ENCODE measurements around the gene ASF1B.
A peak's percentile ranks its signal among the peaks of the same experiment; 100 is the strongest.

ASF1B gene

DNA sequence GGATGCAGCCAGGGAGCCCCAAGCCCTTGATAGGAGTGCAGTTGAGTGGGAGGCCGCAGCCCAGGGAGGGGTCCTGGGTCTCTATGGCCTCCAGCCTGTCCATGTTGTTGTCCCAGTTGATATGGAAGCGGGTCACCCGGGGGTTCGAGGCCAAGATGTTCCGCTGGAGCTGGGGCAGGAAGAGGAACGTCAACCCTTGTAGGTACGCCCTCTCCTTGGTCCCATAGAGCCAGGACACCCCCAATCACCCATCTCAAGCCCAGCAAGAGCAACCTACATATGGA lies 15.9 kb downstream of the ASF1B start:
- TF ChIP-seq CTCF (IDR thresholded peaks at IDR 0.05; ENCODE audit: control insufficient read depth, insufficient read depth, low read depth, low read length, missing control alignments) = no peak
- no peak overlapping the region for H3K4me3 ChIP-seq (ENCODE audit: control insufficient read depth, low read depth, low read length)
- DNase-seq (ENCODE audit: low read depth) = no peak

- DNase-seq (ENCODE audit: low read depth) = no peak
- no peak for TF ChIP-seq CTCF (IDR thresholded peaks at IDR 0.05; ENCODE audit: control insufficient read depth, insufficient read depth, low read depth, low read length, missing control alignments)
- H3K4me3 ChIP-seq (ENCODE audit: control insufficient read depth, low read depth, low read length) = no peak overlapping the region
Observed at GRCh38 chr19:14119644-14120496, 16.5 kb downstream of the ASF1B start.

- DNase-seq (ENCODE audit: low read depth) = no peak
- peak overlapping the region; percentile 46; the same call in 1 of the 2 replicates for H3K4me3 ChIP-seq (ENCODE audit: control insufficient read depth, low read depth, low read length)
- no peak for TF ChIP-seq CTCF (IDR thresholded peaks at IDR 0.05; ENCODE audit: control insufficient read depth, insufficient read depth, low read depth, low read length, missing control alignments)
Observed at GRCh38 chr19:14119146-14119545, 17.2 kb downstream of the ASF1B start.

DNA sequence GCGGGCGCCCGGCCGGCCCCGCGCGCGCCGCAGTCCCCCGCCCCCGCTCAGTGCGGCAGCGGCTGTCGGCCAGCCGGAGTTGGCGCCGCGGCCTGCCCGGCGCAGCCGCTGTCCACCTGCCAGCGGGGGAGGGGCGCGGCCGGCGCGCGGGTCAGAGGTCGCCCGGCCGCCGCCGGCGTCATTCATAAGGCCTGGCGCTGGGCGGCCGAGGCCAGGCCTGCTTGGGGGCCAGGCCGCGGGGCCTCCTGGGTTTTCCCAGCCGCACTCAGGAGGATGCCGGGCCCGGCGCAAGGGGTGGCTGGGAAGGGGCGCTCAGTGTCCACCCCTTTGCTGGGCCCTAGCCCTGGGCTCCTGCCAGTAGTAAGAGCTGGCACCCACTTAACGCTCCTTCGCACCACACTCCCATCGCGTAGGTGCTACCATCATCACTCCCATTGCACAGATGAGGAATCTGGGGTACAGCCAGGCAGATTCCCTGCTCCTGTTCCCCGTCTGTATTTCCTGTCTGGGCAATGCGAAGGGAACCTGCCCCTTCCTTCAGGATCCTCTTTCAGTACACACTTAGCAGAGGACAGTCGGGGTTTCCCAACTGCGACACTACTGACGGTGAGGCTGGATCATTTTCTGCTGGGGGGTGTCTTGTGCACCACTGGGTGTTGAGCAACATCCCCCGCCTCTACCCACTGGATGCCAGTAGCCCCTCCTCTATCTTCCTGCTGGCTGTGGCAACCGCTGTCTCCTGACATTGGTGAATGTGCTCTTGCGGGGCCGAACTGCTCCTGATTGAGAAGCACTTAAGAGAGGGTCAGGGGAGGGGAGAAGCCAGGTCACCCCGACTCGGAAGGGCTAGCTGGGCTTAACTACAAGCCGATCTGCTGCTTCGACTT lies 18.0 kb downstream of the ASF1B start:
- peak; percentile 70 for DNase-seq (ENCODE audit: low read depth)
- TF ChIP-seq CTCF (IDR thresholded peaks at IDR 0.05; ENCODE audit: control insufficient read depth, insufficient read depth, low read depth, low read length, missing control alignments) = no peak
- peak overlapping the region; percentile 46 for H3K4me3 ChIP-seq (ENCODE audit: control insufficient read depth, low read depth, low read length)

- peak within 1 kb of the TSS; percentile 85 for H3K4me3 ChIP-seq (ENCODE audit: control insufficient read depth, low read depth, low read length)
- no peak for TF ChIP-seq CTCF (IDR thresholded peaks at IDR 0.05; ENCODE audit: control insufficient read depth, insufficient read depth, low read depth, low read length, missing control alignments)
- peak; percentile 94 for DNase-seq (ENCODE audit: low read depth)
Observed at GRCh38 chr19:14117668-14118164, 18.7 kb downstream of the ASF1B start, which contains the start of gene PRKACA. PRKACA (minus strand) TSS chr19:14117762; CDS start chr19:14117547, 215 bp downstream.

DNA sequence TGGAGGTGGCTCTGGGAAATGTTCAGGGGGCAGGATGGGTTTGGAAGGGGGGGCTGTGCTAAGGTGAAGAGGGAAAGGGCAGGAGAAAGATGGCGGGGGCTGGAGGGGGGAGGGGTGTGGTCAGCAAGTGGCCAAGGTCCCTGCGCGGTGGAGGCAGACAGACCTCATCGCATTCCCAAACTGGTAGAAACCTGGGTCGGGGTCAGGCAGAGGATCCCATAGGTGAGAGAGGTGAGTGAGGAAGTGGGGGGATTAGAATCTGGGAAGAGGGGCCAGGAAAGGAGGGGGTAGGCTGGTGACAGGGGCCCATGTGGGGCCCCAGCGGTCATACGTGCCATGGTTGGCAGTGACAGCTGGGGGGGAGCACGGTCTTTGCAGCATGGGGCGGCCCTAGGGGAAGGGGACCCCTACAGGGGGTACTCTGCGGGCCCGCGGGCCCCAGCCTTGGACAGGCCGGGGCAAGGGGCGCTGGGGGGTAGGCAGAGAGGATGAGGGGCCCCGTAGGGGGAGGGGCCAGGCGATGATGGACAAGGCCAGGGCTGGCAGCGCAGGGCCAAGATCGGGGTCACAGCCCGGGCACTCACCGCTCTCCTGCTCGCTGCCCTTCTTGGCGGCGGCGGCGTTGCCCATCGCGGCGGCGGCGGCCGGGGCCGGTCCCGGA lies 19.3 kb downstream of the ASF1B start:
- peak overlapping the region; percentile 85 for H3K4me3 ChIP-seq (ENCODE audit: control insufficient read depth, low read depth, low read length)
- no peak for TF ChIP-seq CTCF (IDR thresholded peaks at IDR 0.05; ENCODE audit: control insufficient read depth, insufficient read depth, low read depth, low read length, missing control alignments)
- no peak for DNase-seq (ENCODE audit: low read depth)

Data from AG09309 (cell line).